Measurements from ENCODE around the gene TRMT44.
"Not testable (repeated sequence)": the region's sequence is repeated elsewhere in the genome, so short reads cannot be mapped to it uniquely, and the experiment has no call there.

Gene TRMT44

GRCh38 chr4:8470451-8471024 lies 30.0 kb downstream of the TRMT44 start:
- DNase-seq, result no peak

DNA sequence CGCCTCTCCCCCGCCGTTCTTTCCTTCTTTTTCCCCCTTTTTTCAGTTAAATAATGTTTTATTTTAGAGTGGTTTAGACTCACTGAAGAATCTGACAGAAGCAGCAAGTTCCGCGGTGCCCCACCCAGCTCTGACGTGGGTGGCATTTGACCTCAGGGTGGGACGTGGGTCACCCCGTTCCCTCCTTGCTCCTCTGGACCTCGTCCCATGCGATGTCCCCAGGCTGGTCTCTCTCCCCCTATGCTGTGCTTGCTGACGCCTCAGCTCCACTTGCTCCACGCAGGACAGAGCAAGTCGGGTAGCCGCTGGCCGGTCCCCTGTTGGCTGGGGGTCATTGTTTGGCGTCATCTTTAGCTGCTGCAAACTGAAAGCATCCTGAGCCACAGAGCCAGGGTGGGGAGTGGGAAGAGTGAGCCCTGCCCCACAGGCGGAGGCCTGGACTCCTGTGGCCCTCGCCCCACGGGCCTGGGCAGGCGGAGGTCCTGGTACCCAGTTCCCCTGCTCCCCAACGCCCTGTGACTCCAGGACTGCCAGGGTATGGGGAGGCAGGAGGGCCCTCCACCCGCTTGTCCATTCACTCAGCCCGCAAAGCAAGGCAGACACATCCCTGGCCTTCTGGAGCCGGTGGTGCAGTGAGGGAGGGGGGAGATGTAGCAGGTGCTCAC lies 30.8 kb downstream of the TRMT44 start:
- no peak for DNase-seq

DNA sequence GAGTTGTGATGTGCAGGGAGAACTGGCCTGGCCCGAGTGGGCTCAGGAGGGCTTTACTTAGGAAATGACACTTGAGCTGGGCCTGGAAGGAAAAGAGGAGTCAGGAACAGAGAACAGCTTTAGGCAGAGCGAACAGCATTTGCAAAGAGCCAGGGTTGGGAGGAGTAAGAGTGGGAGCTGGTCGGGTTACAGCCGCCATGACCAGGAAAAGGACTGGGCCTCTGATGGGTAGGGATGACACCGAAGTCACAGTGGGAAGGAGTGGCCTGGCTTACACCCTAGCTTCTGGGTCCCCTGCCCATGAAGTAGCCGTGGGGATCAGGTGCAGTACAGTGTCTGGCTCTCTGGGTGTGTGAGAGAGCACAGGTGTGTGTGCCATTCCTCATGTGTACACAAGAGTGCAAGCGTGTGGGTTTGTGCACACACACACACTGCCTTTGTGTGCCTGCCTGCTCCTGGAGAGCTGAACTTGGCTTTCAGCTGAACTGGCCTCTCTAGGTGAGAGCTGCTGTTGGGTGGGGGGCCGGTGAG lies 31.6 kb downstream of the TRMT44 start:
- DNase-seq, result no peak

- no peak for DNase-seq
Observed at GRCh38 chr4:8472689-8473197, 32.2 kb downstream of the TRMT44 start.

GRCh38 chr4:8473198-8473919 lies 32.8 kb downstream of the TRMT44 start:
- DNase-seq, result no peak

GRCh38 chr4:8473920-8474590 lies 33.5 kb downstream of the TRMT44 start:
- DNase-seq, result no peak

DNA sequence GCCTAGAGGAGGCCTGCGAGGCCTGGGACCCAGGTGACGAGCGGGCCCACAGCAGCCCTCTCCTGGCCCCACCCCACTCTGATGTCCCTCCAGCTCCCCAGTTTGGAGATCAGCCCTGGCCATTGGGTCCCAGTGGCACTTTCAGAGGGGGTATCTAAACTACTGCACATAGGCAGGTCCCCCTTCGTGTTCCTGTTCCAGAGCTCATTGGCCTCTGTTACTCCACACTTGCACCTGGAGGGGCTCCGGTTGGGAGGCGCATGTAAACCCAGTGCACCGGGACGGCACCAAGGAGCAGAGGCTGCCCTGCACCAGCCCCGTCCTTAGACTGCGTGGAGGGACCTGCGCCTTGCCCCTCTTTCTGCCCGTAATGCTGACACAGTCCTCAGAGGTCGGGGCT lies 34.3 kb downstream of the TRMT44 start:
- DNase-seq, result no peak

DNA sequence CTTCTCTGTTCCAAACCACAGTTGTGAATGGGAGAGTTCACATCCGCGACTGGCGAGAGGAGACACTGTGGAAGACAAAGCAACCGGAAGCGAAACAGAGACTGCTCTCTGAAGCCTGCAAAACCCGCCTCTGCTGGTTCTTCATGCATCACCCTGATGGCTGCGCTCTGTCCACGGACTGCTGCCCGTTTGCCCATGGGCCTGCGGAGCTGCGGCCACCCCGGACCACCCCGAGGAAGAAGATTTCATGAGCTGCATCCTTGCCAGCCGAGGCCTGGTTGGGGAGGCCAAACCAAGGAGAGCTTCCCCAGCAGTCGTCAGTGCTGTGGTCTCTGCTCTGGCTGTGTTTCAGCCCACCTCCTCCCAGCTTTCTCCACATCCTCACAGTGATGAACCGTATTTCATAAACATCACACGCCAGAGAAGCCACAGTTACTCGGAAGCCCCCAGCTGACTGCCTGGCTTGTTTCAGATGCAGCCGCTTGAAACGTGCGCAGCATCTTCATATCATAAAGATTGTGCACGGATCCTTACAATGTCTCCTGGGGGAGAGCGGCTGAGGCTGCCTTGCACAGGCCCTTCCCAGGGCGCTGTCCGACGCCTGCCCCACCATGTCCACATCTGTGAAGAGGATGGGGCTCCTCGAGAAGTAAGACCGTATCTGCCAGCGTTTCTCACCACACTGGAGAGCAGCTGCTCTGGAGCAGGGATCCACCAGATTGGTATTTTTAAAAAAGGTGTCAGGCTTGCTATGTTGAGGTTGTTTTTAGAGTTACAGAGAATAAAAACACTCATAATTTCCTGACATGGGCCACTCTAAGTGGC lies 35.4 kb downstream of the TRMT44 start:
- no peak for DNase-seq

DNA sequence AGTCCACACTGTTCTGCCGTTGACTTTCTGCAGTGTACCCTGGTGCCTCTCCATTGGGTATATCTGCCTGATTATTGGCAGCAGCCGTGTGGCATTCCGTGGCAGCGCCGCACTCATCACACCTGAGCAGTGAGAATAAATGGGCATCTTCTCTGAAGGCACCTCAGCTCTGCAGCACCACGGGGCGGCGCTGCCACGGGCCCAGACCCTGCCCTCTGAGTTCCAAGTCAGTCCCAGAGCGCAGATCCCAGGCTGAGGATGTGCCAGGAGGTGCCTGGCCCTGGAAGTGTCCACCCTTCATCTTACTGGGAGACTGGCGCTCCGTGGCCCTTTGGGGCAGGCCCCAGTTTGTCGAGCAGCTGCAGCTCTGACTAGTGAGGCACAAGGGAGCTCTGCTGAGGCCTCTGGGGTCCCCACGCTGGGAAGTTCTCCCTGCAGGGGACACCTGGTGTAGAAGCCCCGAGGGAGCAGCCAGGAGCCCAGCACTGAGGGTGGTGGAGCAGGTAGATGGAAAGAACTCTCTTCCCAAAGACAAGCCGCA lies 36.6 kb downstream of the TRMT44 start:
- DNase-seq, result no peak

- no peak for DNase-seq
Observed at GRCh38 chr4:8477676-8478075, 37.1 kb downstream of the TRMT44 start.

DNA sequence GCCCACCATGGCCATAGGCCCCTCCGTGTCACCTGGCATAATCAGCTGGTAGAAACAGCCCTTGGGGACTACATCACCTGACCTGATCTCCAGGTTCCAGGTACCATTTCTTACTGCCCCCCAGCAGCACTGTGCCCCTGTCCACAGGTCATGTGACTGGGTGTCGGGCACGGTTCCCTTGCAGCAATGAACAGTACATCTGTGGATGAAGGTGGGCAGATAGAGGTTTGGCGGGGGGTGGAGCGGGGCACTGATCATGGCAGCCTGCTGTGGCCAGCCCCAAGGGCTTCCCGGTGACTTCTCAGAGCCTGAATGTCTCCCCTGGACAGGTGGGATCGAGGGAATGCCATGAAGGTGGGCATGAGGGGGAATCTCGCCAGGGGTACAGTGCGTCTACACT lies 37.8 kb downstream of the TRMT44 start:
- no peak for DNase-seq

DNA sequence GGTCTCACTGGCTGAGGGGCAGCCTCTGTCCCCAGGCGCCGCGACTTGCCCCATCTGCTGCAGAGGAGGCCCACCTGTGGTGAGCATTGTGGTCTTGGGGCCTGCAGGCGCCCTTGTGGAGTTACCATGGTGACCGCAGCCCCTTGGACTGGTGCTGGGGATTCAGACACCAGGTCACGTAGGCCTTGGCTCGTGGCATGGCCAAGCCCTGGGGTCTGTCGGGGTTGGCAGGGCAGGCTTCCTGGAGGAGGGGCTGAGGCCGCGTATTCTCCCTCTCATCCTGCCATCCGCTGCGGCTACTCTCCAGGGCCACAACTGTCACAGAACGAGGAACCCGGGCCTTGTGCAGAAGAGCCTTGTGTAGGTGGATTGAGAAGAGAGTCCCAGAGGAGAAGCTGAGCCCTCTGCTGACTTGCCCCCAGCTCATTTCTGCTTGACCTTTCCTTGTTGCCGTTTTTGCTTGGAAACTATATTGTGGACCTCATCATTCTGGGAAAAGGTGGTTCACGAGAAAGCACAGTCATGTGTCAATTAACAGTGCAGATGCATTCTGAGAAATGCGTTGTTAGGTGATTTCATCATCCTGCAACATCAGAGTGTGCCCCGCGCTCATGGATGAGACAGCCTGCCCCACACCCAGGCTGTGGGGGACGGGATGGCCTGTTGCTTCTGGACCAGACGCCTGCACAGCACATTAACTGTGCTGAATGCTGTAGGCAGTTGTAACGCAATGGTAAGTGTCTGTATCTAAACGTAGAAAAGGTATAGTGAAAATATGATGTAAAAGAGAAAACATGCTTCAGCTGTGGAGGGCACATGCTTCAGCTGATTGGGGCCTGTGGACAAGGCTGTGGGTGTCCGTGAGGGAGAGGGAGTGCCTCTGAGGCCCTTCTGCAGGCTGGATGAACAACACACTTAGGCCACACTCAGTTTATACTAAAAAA lies 38.5 kb downstream of the TRMT44 start:
- DNase-seq, result no peak

DNA sequence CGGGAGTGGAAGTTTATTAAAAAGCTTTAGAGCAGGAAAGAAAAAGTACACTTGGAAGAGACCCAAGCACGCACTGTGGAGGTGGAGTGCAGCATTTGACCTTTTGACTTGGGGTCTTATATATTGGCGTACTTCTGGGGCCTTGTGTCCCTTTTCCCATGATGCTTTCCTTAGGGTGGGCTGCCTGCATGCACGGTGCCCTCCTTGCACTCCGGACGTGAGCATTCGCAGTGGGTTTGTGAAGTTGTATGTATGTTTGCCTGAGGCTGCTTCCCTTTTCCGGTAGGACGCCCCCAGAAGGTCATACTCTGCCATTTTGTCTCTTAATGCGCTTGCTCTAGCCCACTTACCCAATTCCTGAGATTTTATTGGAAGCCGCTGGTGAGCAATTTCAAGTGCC lies 39.6 kb downstream of the TRMT44 start:
- DNase-seq, result no peak

DNA sequence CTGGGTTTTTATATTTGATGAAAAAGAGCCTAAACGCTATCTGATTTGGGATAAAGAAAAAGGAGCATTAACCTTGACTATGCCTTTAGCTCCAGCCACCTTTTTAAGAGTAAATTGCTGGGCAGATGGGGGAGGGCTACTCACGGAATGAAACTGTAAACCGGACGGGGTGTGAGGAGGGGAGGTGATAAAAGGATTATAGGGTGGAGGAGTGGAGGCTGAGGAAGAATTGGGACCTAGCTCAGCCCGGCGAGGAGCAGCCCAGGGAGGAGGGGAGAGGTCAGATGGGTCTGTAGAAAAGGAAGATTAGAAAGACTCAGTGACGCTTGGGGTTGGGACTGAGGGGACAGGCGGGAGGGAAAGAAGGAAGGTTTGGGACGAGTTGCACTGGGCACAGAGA lies 46.1 kb downstream of the TRMT44 start:
- DNase-seq, result not testable (repeated sequence)

DNA sequence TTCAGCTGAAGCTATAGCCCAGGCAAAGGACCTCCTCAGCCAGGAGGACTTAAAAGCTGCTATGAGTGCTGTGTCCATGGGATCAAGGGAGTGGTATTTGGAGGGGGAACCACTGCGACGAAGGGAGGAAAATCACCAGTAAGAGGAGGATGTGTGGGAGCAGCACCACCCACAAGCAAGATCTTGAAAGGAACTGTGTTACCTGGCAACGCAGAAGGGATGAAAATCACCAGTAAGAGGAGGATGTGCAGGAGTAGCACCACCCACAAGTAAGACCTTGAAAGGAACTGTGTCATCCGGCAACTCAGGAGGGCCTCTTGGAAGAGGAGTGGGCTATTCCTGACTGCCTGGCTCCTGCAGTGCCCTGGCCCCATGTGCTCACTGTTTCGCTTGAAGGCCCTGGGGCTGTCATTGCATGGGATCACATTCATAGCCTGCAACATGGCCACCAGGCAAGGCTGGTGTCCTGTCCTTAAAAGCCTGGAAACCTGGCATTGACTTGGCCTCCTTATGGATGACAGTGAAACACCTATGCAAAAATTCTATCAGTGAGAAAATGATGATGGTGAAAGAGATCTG lies 48.3 kb downstream of the TRMT44 start:
- no peak for DNase-seq

GRCh38 chr4:8491478-8491877 lies 50.9 kb downstream of the TRMT44 start:
- DNase-seq, result not testable (repeated sequence)

DNA sequence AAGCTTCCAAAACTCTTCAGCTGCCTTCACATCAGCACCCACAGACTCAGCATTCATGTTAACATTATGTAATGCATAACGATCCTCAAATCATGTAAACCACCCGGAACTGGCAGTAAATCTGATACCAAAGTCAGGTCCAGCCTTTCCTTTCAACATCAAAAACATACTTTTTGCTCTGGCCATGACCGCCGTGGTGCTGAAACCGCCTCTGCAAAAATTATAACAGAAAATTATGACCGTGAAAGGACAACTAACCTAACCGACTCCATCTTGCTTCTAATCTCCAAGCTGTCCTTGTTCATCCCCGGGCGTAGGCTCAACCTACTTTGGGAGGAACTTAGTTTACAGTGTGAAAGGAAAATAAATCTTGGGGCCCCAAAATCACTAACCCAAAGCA lies 51.6 kb downstream of the TRMT44 start:
- no peak for DNase-seq

- DNase-seq, result no peak
Observed at GRCh38 chr4:8493484-8493883, 52.9 kb downstream of the TRMT44 start.

DNA sequence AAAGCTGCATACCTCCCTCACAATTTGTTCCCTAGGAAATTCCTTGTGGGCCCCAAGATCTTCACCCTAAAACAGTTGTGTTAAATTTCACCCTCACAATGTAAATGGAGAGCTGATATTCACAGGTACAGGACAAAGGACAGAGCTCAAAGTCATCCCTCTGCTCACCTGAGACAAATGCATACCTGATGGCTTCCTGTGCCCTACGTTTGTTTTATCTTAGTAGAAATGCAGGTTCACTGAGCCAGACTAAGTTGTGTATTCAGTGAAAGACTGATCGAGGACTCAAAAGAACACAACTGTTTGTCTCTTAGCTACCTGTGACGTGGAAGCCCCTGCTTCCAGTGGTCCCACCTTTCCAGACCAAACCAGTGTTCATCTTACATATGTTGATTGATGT lies 53.6 kb downstream of the TRMT44 start:
- DNase-seq, result no peak

- no peak for DNase-seq
Observed at GRCh38 chr4:8494983-8495548, 54.5 kb downstream of the TRMT44 start.

Data from NCI-H1694 (cell line).